ENCODE results near the gene CHAF1A. TPM values are rescaled to one million over a fixed set of nuclear protein-coding genes. Genes with fewer than 3 reads are reported as not detected.

Gene CHAF1A
- total and polyA plus RNA-seq, 2 experiments from 2014 or later: 113 to 125 TPM

DNA sequence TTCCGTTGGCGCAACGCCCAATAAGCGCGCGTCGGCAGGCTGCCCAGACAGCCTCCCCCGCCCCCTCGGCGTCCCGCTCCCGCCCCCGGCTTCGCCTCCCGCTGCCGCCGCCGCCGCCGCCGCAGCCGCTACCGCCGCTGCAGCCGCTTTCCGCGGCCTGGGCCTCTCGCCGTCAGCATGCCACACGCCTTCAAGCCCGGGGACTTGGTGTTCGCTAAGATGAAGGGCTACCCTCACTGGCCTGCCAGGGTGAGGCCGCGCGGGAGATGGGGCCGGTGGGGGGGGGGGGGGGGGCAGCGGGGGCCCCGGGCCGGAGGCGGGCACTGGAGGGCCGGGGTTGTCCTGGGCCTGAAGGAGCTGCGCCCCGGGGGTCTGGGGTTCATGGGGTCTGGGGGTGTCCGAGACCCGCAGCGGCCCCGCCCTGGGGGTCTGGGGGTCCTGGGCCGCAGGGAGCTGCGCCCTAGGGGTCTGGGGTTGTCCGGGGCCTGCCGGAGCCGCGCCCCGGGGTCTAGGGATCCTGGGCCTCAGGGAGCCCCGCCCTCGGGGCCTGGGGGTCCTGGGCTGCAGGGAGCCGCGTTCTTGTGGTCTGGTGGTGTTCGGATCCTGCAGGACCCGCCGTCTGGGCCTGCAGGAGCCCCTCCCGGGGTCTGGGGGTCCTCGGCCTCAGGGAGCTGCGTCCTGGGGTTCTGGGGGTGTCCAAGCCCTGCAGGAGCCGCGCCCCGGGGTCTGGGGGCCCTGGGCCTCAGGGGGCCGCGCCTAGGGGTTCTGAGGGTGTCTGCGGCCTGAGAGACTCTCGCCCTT, 69.9 kb downstream of the CHAF1A start, which contains the start of gene HDGFL2:
Gene HDGFL2 (plus strand): TSS at position 124 of the 801 bp plus-strand sequence. CDS start 54 bp downstream, at position 178.
- Histone ChIP-seq H3K4me2 (peak within 1 kb of the TSS; percentile 85), H3K4me3 (peak within 1 kb of the TSS; percentile 85), H3K4me1 (ENCODE audit: insufficient read depth) (peaks cover 9% of the 10 kb centered on the region; the same call in 1 of the 2 replicates), H4K20me1 (replicated peaks; ENCODE audit: insufficient read depth) (peaks cover 8% of the 10 kb centered on the region), H3K27ac (ENCODE audit: low read depth) (peak within 1 kb of the TSS; percentile 6; the same call in 1 of the 2 replicates), H3K79me2 (replicated peaks; ENCODE audit: insufficient read depth) (peaks cover 33% of the 10 kb centered on the region), H3K27me3 (ENCODE audit: insufficient read depth) (no peaks in the 10 kb centered on the region), H3K36me3 (ENCODE audit: insufficient read depth) (0 out of 2 replicates have a peak, but pooled peaks cover 17% of the 10 kb centered on the region), H3F3A (replicated peaks; ENCODE audit: low read depth) (peaks cover 15% of the 10 kb centered on the region; the same call in 1 of the 2 replicates), H3K9me2 (ENCODE audit: insufficient read depth) (no peaks in the 10 kb centered on the region), H2AFZ (no peak within 1 kb of the TSS; the same call in 1 of the 2 replicates)
- Mint-ChIP-seq H3K27ac (peak within 1 kb of the TSS; percentile 83), H3K4me1 (peaks cover 13% of the 10 kb centered on the region), H3K36me3 (ENCODE audit: low read depth) (peaks cover 12% of the 10 kb centered on the region), H3K27me3 (ENCODE audit: insufficient read depth, low read depth, poor library complexity) (peaks cover 11% of the 10 kb centered on the region), H3K9me3 (no peaks in the 10 kb centered on the region), H3K4me3 (peak within 1 kb of the TSS; percentile 85)
- no peak for DNase-seq (ENCODE audit: low spot score)
- no peak for TF ChIP-seq REST (IDR thresholded peaks at IDR 0.05; ENCODE audit: unreplicated experiment)
- peak; percentile 46; the same call in 1 of the 2 replicates for TF ChIP-seq POLR2AphosphoS5 (IDR thresholded peaks at IDR 0.05; ENCODE audit: low read depth)
- no peak for TF ChIP-seq EZH2 (IDR thresholded peaks at IDR 0.05; ENCODE audit: low read depth, unreplicated experiment)
- no peak for ATAC-seq

GRCh38 chr19:4473011-4473762, 70.7 kb downstream of the CHAF1A start:
- no peaks in the 10 kb centered on the region for H3K27me3 ChIP-seq (ENCODE audit: insufficient read depth)
- TF ChIP-seq, protein P1, sequence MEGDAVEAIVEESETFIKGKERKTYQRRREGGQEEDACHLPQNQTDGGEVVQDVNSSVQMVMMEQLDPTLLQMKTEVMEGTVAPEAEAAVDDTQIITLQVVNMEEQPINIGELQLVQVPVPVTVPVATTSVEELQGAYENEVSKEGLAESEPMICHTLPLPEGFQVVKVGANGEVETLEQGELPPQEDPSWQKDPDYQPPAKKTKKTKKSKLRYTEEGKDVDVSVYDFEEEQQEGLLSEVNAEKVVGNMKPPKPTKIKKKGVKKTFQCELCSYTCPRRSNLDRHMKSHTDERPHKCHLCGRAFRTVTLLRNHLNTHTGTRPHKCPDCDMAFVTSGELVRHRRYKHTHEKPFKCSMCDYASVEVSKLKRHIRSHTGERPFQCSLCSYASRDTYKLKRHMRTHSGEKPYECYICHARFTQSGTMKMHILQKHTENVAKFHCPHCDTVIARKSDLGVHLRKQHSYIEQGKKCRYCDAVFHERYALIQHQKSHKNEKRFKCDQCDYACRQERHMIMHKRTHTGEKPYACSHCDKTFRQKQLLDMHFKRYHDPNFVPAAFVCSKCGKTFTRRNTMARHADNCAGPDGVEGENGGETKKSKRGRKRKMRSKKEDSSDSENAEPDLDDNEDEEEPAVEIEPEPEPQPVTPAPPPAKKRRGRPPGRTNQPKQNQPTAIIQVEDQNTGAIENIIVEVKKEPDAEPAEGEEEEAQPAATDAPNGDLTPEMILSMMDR (conservative IDR thresholded peaks at IDR 0.05; ENCODE audit: low read depth in 2 of 2): no peak
- no peak for TF ChIP-seq ZNF114 (CRISPR knock-in tag; IDR thresholded peaks at IDR 0.05)
- no peak for TF ChIP-seq STAT1 (IDR thresholded peaks at IDR 0.05; ENCODE audit: unreplicated experiment)
- TF ChIP-seq ETS1 (IDR thresholded peaks at IDR 0.05): no peak
- TF ChIP-seq CREB1 (CRISPR knock-in tag; IDR thresholded peaks at IDR 0.05; ENCODE audit: low read depth): no peak
- TF ChIP-seq EZH2 (IDR thresholded peaks at IDR 0.05; ENCODE audit: low read depth, unreplicated experiment): no peak
- TF ChIP-seq EZH2phosphoT487 (IDR thresholded peaks at IDR 0.05; ENCODE audit: unreplicated experiment): no peak
- no peak for TF ChIP-seq JUNB (IDR thresholded peaks at IDR 0.05; ENCODE audit: unreplicated experiment)
- TF ChIP-seq NANOG (IDR thresholded peaks at IDR 0.05; ENCODE audit: borderline replicate concordance): no peak

More at GRCh38 chr19:4473011-4473762, 70.7 kb downstream of the CHAF1A start:
- peaks cover 13% of the 10 kb centered on the region for H3K4me1 Mint-ChIP-seq
- H3K9me3 Mint-ChIP-seq: no peaks in the 10 kb centered on the region
- H3K4me3 Mint-ChIP-seq: peak overlapping the region; percentile 85
- DNase-seq (ENCODE audit: low spot score): no peak
- H3K4me3 ChIP-seq: peak overlapping the region; percentile 85
- H3K79me2 ChIP-seq (replicated peaks; ENCODE audit: insufficient read depth): peaks cover 33% of the 10 kb centered on the region
- H3F3A ChIP-seq (replicated peaks; ENCODE audit: low read depth): peaks cover 18% of the 10 kb centered on the region; the same call in 1 of the 2 replicates
- no peak overlapping the region; the same call in 1 of the 2 replicates for H3K27ac ChIP-seq (ENCODE audit: low read depth)
- H3K27me3 Mint-ChIP-seq (ENCODE audit: insufficient read depth, low read depth, poor library complexity): peaks cover 11% of the 10 kb centered on the region
- peaks cover 8% of the 10 kb centered on the region for H4K20me1 ChIP-seq (replicated peaks; ENCODE audit: insufficient read depth)
- H3K9me2 ChIP-seq (ENCODE audit: insufficient read depth): no peaks in the 10 kb centered on the region
- H3K36me3 Mint-ChIP-seq (ENCODE audit: low read depth): peaks cover 20% of the 10 kb centered on the region
- H3K36me3 ChIP-seq (ENCODE audit: insufficient read depth): 0 out of 2 replicates have a peak, but pooled peaks cover 21% of the 10 kb centered on the region
- H3K4me2 ChIP-seq: peak overlapping the region; percentile 85
- H3K4me1 ChIP-seq (ENCODE audit: insufficient read depth): peaks cover 9% of the 10 kb centered on the region; the same call in 1 of the 2 replicates
- no peak for ATAC-seq
- no peak overlapping the region for H2AFZ ChIP-seq
- H3K27ac Mint-ChIP-seq: peak overlapping the region; percentile 83

Measured in GM23338 (cell line).